Activated gamma-delta T cell treated with anti-CD3 and anti-CD28 coated beads, Interleukin-2, amount 50 U/mL, for 16 hours (primary cell): ENCODE results near the gene KIZ.

Experiments used
- DNase-seq: peaks from one replicate; pipeline ENCODE4 v3.0.0-alpha.2; 2020; ENCODE audit warnings: low read depth

KIZ gene

GRCh38 chr20:21266191-21266536 is 140.3 kb downstream of the KIZ start:
- no peak for DNase-seq

GRCh38 chr20:21269772-21270171 is 143.9 kb downstream of the KIZ start:
- no peak for DNase-seq

GRCh38 chr20:21270806-21271205 is 144.9 kb downstream of the KIZ start:
- no peak for DNase-seq

GRCh38 chr20:21272279-21272678 is 146.4 kb downstream of the KIZ start:
- DNase-seq: no peak

- no peak for DNase-seq
Observed at GRCh38 chr20:21272679-21273078, 146.8 kb downstream of the KIZ start.

GRCh38 chr20:21273755-21274386 is 148.0 kb downstream of the KIZ start:
- DNase-seq: no peak

GRCh38 chr20:21278829-21279228 is 152.9 kb downstream of the KIZ start:
- DNase-seq: no peak

- no peak for DNase-seq
Observed at GRCh38 chr20:21279706-21280521, 154.0 kb downstream of the KIZ start.

GRCh38 chr20:21280522-21281016 is 154.7 kb downstream of the KIZ start:
- DNase-seq: no peak

- no peak for DNase-seq
Observed at GRCh38 chr20:21286775-21287174, 160.9 kb downstream of the KIZ start.

GRCh38 chr20:21288587-21289370 is 162.9 kb downstream of the KIZ start:
- DNase-seq: no peak

GRCh38 chr20:21289651-21290050 is 163.8 kb downstream of the KIZ start:
- DNase-seq: no peak

GRCh38 chr20:21291026-21291425 is 165.1 kb downstream of the KIZ start:
- DNase-seq: no peak

- DNase-seq: no peak
Observed at GRCh38 chr20:21294755-21295154, 168.9 kb downstream of the KIZ start.
